HPDE6-E6E7 (cell line): Measurements from ENCODE around the gene CACNA1H.
"Not testable (repeated sequence)": the region's sequence is repeated elsewhere in the genome, so short reads cannot be mapped to it uniquely, and the experiment has no call there.

Source experiments
- DNase-seq: peaks from one replicate; pipeline ENCODE4 v3.0.0; 2011; ENCODE audit warnings: missing footprints; ENCODE audit errors: extremely low spot score

The CACNA1H gene

DNA sequence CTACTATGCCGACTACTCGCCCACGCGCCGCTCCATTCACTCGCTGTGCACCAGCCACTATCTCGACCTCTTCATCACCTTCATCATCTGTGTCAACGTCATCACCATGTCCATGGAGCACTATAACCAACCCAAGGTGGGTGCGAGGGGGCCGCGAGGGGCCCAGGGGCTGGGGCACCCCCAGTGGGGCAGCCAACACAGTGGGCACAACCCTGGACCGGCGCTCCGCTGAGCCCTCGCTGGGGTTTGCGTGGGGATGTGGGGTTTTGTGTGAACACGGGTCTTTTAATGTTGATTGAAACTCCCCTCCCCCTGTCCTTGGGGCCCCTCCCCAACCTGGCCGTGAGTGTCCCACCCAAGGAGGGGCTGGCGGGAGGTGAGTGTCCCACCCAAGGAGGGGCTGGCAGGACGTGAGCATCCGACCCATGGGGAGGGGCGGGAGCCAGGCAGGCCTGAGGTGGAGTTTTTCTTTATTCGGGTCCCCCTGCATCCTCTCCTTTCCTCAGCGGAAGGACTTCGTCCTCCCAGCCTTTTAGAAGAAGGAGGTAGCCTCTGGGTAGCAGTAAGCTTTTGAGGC lies 61.0 kb downstream of the CACNA1H start:
- DNase-seq = no peak

GRCh38 chr16:1214719-1215118 lies 61.8 kb downstream of the CACNA1H start:
- no peak for DNase-seq

DNA sequence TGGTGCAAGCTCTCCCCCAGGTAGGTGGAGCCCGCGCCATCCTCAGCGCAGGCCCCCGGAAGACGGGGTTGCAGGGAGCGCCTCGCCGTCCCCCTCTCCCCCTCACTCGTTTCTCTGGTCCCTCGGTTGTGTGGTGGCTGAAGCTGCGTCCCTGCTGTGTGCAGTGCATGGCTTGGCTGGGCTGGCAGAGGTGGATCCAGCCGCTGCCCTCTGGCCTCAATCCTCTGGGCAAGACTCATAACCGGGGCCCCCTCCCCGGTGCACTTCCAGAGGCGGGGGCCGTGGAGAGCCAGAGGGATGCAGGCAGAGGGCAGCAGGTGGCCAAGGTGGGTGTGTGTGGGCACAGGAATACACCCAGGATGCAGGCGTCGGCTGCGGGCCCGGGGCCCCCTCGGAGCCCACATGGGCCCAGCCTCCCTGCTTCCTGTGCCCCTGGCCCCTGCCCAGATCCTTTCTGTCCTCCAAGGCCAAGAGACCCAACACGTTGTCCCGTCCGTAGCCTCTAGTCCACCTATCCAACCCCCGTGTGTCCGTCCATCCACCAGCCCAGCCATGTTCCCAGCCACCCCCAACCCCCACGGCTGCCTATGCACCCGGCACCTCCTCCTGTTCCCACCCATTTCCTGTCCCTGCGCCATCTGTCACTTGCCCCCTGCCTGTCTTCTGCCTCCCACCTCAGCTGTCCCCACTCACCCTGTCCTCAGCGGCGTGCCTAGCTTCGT lies 62.8 kb downstream of the CACNA1H start:
- no peak for DNase-seq

DNA sequence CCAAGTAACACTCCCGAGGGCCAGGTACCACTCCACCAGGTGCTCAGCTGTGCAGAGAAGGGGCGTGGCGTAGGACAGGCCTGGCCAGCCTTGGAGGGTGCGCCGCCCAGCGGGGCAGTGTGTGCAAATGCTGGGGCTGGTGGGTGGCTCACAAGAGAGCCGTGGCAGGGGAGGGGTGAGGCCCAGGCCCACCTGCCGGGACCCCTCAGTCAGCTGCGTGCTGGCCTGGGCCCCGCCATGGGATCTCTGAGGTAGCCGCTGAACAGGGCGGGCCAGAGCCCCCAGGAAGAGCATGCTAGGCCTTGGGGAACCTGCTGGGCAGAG lies 63.4 kb downstream of the CACNA1H start:
- DNase-seq = no peak

DNA sequence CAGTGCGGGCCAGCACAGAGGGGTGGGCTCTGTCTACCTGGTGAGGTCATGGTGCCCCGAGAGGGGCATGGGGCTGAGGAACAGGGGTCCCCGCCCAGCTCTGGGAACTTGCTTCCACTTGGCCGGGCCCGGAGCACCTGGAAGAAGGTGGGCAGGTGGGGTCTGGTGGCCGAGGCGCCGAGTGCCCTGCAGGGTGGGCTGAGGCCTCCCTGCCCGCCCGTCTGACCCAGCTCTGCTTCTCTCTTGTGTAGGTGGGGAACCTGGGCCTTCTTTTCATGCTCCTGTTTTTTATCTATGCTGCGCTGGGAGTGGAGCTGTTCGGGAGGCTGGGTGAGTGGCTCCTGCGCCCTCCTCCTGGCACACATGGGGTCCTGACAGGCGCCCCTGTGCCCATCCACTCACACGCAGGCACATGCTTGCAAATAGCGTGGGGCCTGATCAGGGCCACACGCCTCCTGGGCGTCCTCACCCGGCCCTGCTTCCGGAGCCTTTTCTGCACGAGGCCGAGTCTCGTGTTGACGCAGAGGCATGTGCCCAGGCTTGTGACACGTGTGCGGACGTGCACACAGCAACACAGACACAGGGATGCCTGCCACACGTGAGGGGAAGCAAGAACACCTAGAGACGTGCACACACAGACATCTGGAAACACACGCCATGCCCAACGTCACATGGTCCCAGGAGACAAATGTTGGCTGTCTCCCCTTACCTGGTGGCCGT lies 63.9 kb downstream of the CACNA1H start:
- DNase-seq = no peak

GRCh38 chr16:1217526-1217925 lies 64.6 kb downstream of the CACNA1H start:
- no peak for DNase-seq

- DNase-seq = no peak
Measured at GRCh38 chr16:1218061-1218929, 65.4 kb downstream of the CACNA1H start.

GRCh38 chr16:1218930-1219611 lies 66.2 kb downstream of the CACNA1H start:
- no peak for DNase-seq

- no peak for DNase-seq
Measured at GRCh38 chr16:1220098-1220728, 67.3 kb downstream of the CACNA1H start.

DNA sequence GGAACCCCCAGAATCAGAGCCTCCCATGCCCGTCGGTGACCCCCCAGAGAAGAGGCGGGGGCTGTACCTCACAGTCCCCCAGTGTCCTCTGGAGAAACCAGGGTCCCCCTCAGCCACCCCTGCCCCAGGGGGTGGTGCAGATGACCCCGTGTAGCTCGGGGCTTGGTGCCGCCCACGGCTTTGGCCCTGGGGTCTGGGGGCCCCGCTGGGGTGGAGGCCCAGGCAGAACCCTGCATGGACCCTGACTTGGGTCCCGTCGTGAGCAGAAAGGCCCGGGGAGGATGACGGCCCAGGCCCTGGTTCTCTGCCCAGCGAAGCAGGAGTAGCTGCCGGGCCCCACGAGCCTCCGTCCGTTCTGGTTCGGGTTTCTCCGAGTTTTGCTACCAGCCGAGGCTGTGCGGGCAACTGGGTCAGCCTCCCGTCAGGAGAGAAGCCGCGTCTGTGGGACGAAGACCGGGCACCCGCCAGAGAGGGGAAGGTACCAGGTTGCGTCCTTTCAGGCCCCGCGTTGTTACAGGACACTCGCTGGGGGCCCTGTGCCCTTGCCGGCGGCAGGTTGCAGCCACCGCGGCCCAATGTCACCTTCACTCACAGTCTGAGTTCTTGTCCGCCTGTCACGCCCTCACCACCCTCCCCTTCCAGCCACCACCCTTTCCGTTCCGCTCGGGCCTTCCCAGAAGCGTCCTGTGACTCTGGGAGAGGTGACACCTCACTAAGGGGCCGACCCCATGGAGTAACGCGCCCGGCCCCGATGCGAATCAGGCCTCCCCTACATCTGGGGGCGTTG lies 68.1 kb downstream of the CACNA1H start:
- DNase-seq = no peak

- DNase-seq = no peak
Measured at GRCh38 chr16:1221628-1222552, 69.0 kb downstream of the CACNA1H start.

DNA sequence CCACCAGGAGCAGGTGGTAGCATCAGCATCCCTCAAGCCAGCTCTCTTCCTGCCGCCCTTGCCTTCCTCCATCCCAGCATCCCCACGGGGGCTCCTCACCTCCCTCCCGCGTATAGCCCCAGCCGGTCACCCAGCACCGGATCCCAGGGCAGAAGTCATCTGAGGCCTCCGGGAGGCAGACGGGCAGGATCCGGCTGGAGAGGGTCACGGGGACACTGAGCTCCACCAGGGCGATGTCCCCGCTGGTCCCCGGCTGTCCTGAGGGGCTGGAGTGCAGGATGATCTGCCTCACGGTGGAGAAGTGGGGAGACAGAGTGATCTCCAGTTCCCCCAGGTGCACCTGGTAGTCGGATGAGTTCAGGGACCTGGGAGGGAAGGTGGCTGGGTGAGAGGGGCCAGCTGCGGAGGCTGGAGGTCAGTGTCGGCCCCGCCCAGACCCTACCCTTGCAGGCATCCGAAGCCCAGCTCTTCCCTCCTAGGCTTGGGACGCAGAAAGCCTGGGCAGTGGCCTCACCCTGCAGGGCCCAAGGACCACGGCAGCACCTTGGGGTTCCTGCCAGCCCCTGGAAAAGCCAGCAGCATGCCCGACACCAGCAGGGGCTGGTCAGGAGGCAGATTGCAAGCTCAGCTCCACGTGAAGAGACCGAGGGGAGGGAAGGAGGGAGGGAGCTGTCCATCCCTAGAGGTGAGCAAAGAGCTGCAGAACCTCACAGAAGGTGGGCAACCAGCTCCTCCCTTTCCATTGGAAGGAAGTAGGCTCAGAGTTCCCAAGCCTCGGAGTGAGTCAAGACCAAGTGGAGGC lies 69.8 kb downstream of the CACNA1H start:
- no peak for DNase-seq

DNA sequence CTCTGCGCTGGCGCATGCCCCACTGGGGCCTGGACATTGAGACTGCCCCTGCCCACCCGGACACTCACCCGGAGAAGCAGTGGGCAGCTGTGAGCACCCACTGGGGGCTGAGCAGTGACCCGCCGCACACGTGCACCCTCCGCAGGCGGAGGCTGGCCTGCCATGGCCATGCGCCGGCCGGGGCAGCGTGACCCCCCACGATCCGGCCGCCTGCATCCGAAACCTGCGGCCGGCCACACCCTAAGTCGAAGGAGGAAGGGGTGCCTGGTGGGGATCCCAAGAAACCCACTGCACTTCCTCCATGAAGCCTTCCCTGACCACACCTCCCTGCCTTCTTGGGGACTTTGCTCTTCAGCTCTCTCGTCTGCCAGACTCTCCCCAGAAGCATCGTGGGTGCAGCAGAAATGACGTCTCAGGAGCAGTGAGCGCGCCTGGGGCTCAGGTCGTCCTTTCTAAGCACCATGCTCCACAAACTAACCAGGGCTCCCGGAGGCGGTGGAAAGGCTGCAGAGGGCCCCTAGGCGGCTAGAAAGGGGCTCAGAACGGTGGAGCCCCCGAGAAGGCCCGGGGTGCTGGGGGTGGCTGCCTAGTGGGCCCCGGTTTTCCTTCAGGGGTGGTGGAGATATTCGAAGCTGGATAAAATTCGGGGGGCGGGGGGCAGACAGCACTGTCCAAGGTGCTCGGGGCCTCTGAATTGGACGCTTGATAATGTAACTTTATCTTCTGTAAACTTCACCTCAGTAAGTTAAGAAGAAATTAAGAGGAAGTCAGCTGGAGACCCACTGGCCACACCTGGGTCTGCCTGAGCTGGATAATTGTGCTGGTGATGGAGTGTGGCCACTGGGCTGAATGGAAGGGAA lies 70.7 kb downstream of the CACNA1H start:
- no peak for DNase-seq

DNA sequence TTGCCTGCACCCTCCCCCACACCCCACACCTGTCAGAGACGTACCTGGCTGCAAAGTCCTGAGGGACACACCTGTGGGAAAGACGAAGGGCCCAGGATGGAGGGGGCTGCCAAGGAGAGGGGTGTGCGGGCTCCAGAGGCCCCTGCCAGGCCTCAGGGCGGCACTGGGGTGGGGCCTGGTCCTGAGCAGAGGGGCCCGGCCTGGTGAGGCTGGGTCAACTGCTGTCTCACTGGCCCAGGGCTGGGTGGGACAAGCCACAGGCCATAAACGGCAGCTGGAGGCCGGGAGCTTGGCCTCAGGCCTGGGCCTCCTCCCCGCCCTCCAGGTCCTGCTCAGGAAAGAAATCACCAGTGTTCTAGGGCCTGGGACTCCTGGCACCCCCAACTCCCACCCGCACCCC lies 71.7 kb downstream of the CACNA1H start:
- no peak for DNase-seq

GRCh38 chr16:1225051-1225451 lies 72.1 kb downstream of the CACNA1H start, which contains the start of gene TPSG1:
TSS of gene TPSG1 (minus strand) at chr16:1225268. CDS start at chr16:1225252, 16 bp downstream.
- DNase-seq = no peak

DNA sequence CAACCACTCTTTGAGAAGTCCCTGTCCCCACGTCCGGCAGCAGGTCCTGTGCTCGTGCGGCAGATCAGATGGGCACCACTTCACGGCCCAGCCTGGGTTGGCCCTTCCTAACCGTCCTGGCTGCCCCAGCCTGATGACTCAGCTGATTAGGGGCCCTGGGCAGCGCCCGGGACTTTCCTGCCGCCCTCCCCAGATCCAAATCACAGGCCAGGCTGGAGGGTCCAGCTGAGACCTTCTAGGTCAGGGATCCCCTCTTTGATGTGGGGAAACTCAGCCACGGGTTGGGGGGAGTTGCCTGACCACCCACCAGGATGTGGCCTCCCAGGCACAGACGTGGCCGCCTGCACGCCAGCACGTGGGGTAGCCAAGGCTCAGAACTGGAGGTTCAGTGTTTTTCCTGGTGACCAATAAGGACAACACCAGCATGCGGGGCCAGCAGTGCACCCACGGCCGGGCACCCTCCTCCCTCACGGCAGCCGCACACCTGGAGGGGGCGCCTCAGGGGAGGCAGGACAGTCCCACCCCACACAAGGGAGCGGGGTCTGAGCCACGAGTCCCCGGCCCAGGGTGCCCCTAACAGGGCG lies 72.9 kb downstream of the CACNA1H start:
- DNase-seq = not testable (repeated sequence)

DNA sequence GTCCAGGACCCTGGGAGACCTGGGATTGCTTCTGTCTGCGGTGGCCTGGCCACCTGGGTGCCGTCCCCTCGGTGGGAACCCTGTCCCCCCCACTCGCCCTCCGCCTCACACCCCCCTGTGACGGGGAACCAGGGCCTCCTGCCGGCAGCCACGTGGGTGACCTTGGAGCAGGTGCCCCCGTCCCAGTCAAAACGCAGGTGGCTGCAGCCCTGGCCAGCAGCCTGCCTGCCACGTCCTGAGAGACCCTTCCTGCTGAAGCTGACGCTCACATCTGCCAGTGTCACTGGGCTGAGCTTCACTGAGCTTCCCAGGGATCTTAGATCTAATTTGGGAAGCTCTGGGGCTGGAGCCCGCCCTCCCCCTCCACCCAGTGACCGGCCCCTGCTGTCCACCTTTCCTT lies 73.8 kb downstream of the CACNA1H start:
- not testable (repeated sequence) for DNase-seq
